Measurements from ENCODE around the gene HGFAC.
A peak's percentile ranks its signal among the peaks of the same experiment; 100 is the strongest.

Gene HGFAC

DNA sequence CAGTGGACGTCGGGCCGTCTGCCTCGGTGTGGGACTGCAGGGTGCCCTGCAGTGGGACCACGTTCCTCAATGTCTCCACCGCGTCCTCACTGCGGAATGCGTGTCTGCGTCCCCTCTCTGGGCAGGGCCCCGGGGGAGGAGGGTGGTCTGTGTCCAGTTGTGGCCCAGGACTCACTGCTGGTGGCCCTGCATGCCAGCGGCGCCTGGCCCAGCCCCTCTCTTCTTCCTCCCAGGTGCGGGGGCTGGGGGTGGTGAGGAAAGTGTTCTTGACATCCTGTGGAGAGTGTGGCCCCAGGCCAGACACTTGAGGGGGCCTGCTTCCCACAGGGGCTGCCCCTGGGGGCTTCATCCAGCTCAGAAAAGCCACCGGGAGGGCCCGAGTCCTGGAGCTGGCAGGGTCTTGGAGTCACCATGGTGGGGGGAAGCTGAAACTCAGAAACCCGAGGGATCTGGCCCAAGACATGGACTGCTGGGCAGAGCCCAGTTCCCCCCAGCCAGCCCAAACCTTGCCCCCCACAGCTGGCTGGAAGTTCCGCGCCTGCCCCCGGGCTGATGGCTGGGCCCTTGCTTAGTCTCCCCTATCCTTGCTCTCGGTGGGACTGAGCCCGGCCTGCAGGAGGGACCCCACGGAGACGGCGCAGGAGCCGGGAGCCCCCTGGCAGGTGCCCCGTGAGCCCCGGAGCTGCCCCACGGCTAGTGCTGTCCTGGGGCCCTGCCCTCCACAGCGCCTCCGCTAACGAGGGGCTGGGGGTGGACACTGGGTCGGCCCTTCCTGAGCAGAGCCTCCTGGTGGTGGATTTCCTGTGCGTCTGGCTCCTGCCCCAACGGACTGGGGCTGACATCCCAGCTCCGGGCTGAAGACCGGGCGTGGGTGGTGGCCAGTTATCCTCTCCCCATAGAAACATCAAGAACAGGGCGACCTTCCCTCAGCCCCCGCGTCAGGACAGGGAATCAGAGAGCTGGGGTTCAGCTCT lies 24.2 kb downstream of the HGFAC start:
- peaks cover 0 to 2% (median under 1%) of the 10 kb centered on the region in 11 experiments; a peak in 12 of 22 replicates for H3K9me3 ChIP-seq (replicated peaks in 1 of 11)
- no peak overlapping the region for H3K27ac ChIP-seq
- H3K4me2 ChIP-seq = peak overlapping the region in 8 of 11 experiments; percentile 23 to 82 (median 76); a peak in 16 of 22 replicates
- peaks cover 20 to 63% (median 52%) of the 10 kb centered on the region in 10 experiments for H3K4me1 ChIP-seq
- H3K36me3 ChIP-seq = no peaks in the 10 kb centered on the region
- peak overlapping the region in 2 of 11 experiments; percentile 29 to 40; a peak in 1 of 22 replicates for H3K9ac ChIP-seq
- H3K4me3 ChIP-seq = no peak overlapping the region
- peaks cover 0 to 39% (median 0%) of the 10 kb centered on the region in 11 experiments; a peak in 8 of 22 replicates for H4K20me1 ChIP-seq
- TF ChIP-seq Cebpa-rat (IDR thresholded peaks at IDR 0.05) = no peak
- H3K27me3 ChIP-seq = peaks cover 23 to 50% (median 39%) of the 10 kb centered on the region in 11 experiments

GRCh38 chr4:3466691-3467600 lies 25.2 kb downstream of the HGFAC start:
- H3K9me3 ChIP-seq (replicated peaks in 1 of 11) = no peaks in the 10 kb centered on the region
- H3K27ac ChIP-seq = no peak overlapping the region
- peaks cover 23 to 48% (median 38%) of the 10 kb centered on the region in 11 experiments for H3K27me3 ChIP-seq
- H4K20me1 ChIP-seq = peaks cover 0 to 33% (median 0%) of the 10 kb centered on the region in 11 experiments; a peak in 7 of 22 replicates
- H3K36me3 ChIP-seq = no peaks in the 10 kb centered on the region
- no peak for TF ChIP-seq Cebpa-rat (IDR thresholded peaks at IDR 0.05)
- H3K9ac ChIP-seq = no peak overlapping the region
- no peak overlapping the region for H3K4me3 ChIP-seq
- H3K4me1 ChIP-seq = peaks cover 11 to 55% (median 43%) of the 10 kb centered on the region in 10 experiments
- H3K4me2 ChIP-seq = peak overlapping the region in 5 of 11 experiments; percentile 42 to 82 (median 78); a peak in 3 of 22 replicates

DNA sequence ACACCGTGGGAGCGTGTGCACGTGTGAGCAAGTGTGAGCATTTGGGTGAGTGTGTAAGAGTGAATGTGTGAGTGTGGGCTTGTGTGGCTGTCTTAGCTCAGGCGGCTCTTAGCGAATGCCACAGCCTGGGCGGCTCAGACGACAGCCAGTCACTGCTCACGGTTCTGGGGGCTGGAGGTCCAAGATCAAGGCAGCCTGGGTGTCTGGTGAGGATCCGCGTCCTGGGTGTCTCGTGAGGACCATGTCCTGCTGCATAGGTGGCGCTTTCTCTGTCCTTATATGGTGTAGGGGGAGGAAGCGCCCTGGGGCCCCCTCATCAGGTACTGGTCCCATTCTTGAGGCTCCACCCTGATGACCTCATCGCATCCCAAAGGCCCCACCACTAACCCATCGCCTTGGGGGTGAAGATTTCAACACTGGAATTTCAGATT lies 25.8 kb downstream of the HGFAC start:
- Histone ChIP-seq H3K27ac (no peak overlapping the region), H3K4me2 (no peak overlapping the region), H4K20me1 (peaks cover 0 to 28% (median 0%) of the 10 kb centered on the region in 11 experiments; a peak in 7 of 22 replicates), H3K4me1 (peaks cover 4 to 55% (median 43%) of the 10 kb centered on the region in 10 experiments; a peak in 19 of 20 replicates), H3K9ac (no peak overlapping the region), H3K9me3 (replicated peaks in 1 of 11) (no peaks in the 10 kb centered on the region), H3K4me3 (no peak overlapping the region), H3K36me3 (no peaks in the 10 kb centered on the region), H3K27me3 (peaks cover 23 to 42% (median 31%) of the 10 kb centered on the region in 11 experiments)
- TF ChIP-seq Cebpa-rat (IDR thresholded peaks at IDR 0.05) = no peak

DNA sequence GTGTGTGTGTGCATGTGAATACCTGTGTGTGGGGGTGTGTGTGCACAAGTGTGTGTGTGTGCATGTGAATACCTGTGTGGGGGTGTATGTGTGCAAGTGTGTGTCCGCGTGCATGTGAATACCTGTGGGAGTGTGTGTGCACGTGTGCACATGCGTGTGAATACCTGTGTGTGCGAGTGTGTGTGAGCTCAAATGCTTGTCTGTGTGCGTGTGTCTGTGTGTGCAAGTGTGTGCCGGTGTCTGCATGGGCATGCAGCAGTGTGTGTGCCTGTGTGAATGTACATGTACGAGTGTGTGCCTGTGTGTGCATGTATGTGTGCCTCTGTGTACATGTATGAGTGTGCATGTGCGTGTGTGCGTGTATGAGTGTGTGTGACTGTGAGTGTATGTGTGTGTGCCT lies 26.4 kb downstream of the HGFAC start:
- Histone ChIP-seq H3K4me1 (peaks cover 4 to 55% (median 44%) of the 10 kb centered on the region in 10 experiments; a peak in 17 of 20 replicates), H3K9me3 (replicated peaks in 1 of 11) (no peaks in the 10 kb centered on the region), H3K27ac (no peak overlapping the region), H4K20me1 (peaks cover 0 to 28% (median 0%) of the 10 kb centered on the region in 11 experiments; a peak in 7 of 22 replicates), H3K27me3 (peaks cover 22 to 36% (median 26%) of the 10 kb centered on the region in 11 experiments), H3K9ac (no peak overlapping the region), H3K4me3 (no peak overlapping the region), H3K4me2 (no peak overlapping the region), H3K36me3 (no peaks in the 10 kb centered on the region)
- no peak for TF ChIP-seq Cebpa-rat (IDR thresholded peaks at IDR 0.05)

DNA sequence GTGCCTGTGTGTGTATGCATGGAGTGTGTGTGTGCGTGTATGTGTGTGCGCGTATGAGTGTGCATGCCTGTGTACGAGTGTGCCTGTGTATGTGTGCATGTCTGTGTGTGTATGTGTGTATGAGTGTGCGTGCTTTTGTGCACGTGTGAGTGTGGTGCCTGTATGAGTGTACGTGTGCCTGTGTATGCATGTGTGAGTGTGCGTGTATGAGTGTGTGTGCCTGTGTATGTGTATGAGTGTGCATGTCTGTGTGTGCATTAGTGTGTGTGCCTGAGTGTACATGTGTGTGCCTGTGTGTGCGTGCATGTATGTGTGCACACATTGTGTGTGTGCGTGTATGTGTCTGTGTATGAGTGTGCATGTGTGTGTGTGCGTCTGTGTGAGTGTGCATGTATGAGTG lies 27.0 kb downstream of the HGFAC start:
- peaks cover 0 to 55% (median 45%) of the 10 kb centered on the region in 10 experiments; a peak in 16 of 20 replicates for H3K4me1 ChIP-seq
- no peaks in the 10 kb centered on the region for H3K9me3 ChIP-seq (replicated peaks in 1 of 11)
- peaks cover 0 to 32% (median 0%) of the 10 kb centered on the region in 11 experiments; a peak in 6 of 22 replicates for H4K20me1 ChIP-seq
- H3K4me2 ChIP-seq = no peak overlapping the region
- H3K27me3 ChIP-seq = peaks cover 18 to 31% (median 22%) of the 10 kb centered on the region in 11 experiments; a peak in 21 of 22 replicates
- no peaks in the 10 kb centered on the region for H3K36me3 ChIP-seq
- no peak overlapping the region for H3K9ac ChIP-seq
- no peak overlapping the region for H3K4me3 ChIP-seq
- no peak overlapping the region for H3K27ac ChIP-seq
- TF ChIP-seq Cebpa-rat (IDR thresholded peaks at IDR 0.05) = no peak

DNA sequence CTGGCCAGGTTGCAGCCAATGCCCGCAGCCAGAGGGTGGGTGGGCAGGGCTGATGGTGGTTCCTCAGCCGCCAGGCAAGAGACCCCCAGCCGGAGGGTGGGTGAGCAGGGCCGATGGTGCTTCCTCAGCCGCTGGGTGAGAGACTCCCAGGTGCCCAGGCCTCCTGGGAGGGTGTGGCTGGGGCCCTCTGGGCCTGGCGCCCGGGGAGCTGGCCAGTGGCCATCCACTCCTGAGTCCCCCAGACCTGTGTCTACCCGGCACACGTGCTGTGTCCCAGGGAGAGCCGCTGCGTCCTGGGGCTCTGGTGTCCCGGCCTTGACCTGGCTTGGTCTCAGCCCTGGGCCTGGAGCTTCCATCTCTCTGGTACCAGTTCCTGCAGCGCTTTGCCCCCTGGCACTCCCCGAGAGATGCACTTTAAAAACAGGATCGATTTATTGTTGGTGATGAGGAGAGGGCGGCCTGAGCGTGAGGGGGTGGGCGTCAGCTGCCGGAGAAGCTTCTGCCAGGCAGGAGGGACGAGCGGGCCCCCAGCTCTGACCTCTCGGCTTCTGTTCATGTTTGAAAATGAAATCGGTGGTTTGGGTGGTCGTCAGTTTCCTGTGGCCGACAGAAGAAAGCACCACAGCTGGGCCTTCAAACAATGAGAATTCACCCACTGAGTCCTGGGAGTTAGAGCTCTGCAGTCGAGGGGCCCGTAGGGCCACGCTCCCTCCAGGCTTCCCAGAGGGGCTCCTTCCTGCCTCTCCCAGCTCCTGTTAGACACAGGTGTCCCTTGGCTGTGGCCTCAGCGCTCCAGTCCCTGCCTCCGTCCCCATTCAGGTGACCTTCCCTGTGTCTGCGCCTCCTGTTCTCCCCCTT lies 27.8 kb downstream of the HGFAC start:
- peaks cover 0 to 47% (median 37%) of the 10 kb centered on the region in 10 experiments; a peak in 15 of 20 replicates for H3K4me1 ChIP-seq
- no peak overlapping the region for H3K27ac ChIP-seq
- TF ChIP-seq Cebpa-rat (IDR thresholded peaks at IDR 0.05) = no peak
- H3K27me3 ChIP-seq = peaks cover 10 to 23% (median 13%) of the 10 kb centered on the region in 11 experiments; a peak in 20 of 22 replicates
- no peak overlapping the region for H3K4me3 ChIP-seq
- H3K9me3 ChIP-seq (replicated peaks in 1 of 11) = no peaks in the 10 kb centered on the region
- no peaks in the 10 kb centered on the region for H3K36me3 ChIP-seq
- no peak overlapping the region for H3K9ac ChIP-seq
- peaks cover 0 to 23% (median 0%) of the 10 kb centered on the region in 11 experiments; a peak in 5 of 22 replicates for H4K20me1 ChIP-seq
- no peak overlapping the region for H3K4me2 ChIP-seq

DNA sequence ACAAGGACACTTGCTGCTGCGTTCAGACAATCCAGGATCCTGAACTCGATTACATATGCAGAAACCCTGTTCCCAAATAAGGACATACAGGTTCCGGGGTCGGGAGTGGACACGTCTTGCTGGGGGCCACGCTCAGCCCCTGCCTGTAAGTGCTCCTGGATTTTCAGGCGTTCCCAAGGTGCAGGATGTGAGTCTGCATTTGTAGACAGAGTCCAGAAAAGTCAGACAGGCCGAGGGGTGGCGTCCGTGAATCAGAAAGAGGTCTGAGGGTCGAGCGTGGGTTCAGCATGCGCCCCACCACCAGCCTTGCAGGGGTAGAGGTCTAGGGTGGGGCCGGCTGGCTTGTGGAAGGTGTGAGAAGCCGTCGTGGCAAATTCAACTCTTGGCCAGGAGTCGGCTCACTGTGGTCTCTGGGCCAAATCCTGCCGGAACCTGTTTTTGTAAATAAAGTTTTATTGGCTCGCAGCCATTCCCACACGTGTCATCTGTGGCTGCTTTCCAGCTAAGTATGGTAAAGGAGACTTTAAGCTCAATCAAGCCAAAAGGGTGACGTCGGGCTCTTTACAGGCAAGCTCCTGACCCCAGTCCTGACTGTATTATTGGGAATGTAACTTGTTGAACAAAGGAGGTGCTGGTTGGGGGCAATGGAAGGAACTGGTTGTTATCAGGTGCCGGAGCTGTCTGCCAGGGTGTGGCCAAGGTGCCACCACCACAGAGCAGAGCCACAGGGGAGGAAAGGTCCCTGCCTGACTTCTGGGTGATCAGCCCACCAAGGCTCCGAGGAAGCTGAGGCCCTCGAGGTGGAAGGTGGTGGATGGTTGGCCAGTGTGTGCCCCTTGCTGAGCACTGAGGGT lies 28.7 kb downstream of the HGFAC start:
- Histone ChIP-seq H3K9me3 (replicated peaks in 1 of 11) (no peaks in the 10 kb centered on the region), H3K36me3 (no peaks in the 10 kb centered on the region), H3K27me3 (peaks cover under 1 to 15% (median 5%) of the 10 kb centered on the region in 11 experiments; a peak in 14 of 22 replicates), H3K27ac (no peak overlapping the region), H3K9ac (no peak overlapping the region), H4K20me1 (peaks cover 0 to 21% (median 0%) of the 10 kb centered on the region in 11 experiments; a peak in 4 of 22 replicates), H3K4me1 (peaks cover 0 to 38% (median 29%) of the 10 kb centered on the region in 10 experiments; a peak in 15 of 20 replicates), H3K4me3 (no peak overlapping the region), H3K4me2 (no peak overlapping the region)
- TF ChIP-seq Cebpa-rat (IDR thresholded peaks at IDR 0.05) = no peak

Data from BLaER1 treated with 17β-estradiol and CSF1 and Interleukin-3, amounts not matched to agents 10 nM and 100 nM (cell line).